Kidney (tissue), 22 donors: ENCODE data around the gene TYW5. TPM values are rescaled to one million over a fixed set of nuclear protein-coding genes. Genes with fewer than 3 reads are reported as not detected.

ENCODE experiments used
- DNase-seq, 5 donors: peaks; one replicate each; pipeline ENCODE4 v3.0.0-alpha.2; 2013 to 2020
- FAIRE-seq: peaks from 2 replicates; lab custom pipeline; 2012; peaks lifted over from hg19 to GRCh38; lab: Jason Lieb, UNC
- H3K27ac ChIP-seq, 2 donors: one replicate each; pipeline ENCODE4 v1.7.0; 2013; ENCODE audit warnings: low read depth in 2 of 2, low read length in 2 of 2, inconsistent platforms in 1 of 2
- H3K27me3 ChIP-seq: one replicate; pipeline ENCODE4 v1.7.1; 2013; ENCODE audit warnings: low read length, inconsistent platforms; ENCODE audit not compliant: control insufficient read depth, insufficient read depth
- H3K36me3 ChIP-seq, 3 donors: one replicate each; pipeline versions ENCODE4 v1.7.0 to v1.7.1; 2013; ENCODE audit warnings: low read length in 3 of 3, control low read depth in 1 of 3, inconsistent platforms in 1 of 3; ENCODE audit not compliant: insufficient read depth in 3 of 3, control insufficient read depth in 2 of 3
- H3K4me1 ChIP-seq, 3 donors: one replicate each; pipeline versions ENCODE4 v1.7.0 to v1.7.1; 2013; ENCODE audit warnings: low read length in 3 of 3, inconsistent platforms in 1 of 3, low read depth in 1 of 3; ENCODE audit not compliant: control insufficient read depth in 2 of 3, insufficient read depth in 2 of 3
- H3K4me3 ChIP-seq, 3 donors: one replicate each; pipeline versions ENCODE4 v1.7.0 to v1.8.1; 2013; ENCODE audit warnings: low read length in 3 of 3, control low read depth in 1 of 3, inconsistent platforms in 1 of 3
- H3K9ac ChIP-seq, 3 donors: one replicate each; pipeline versions ENCODE4 v1.7.0 to v1.7.1; 2013; ENCODE audit warnings: low read length in 3 of 3, control low read depth in 1 of 3, inconsistent platforms in 1 of 3
- H3K9me3 ChIP-seq, 3 donors: one replicate each; pipeline versions ENCODE4 v1.7.0 to v1.7.1; 2013; ENCODE audit warnings: low read length in 3 of 3, control low read depth in 1 of 3, inconsistent platforms in 1 of 3; ENCODE audit not compliant: control insufficient read depth in 2 of 3, insufficient read depth in 1 of 3
- intact Hi-C: fragments of 100-400 bp; cut with DNase I; formaldehyde crosslinking; loops from one replicate; pipeline ENCODE4 v1.11.1; 2022
- long read RNA-seq, 10 donors: library from polyadenylated mRNA in 1 of 10; unstranded in 1 of 10; transcript quantifications; one replicate each; pipeline ENCODE4 v2.0.0 and lab custom pipeline, GENCODE V29; 2021 to 2026
- polyA plus RNA-seq: library from polyadenylated mRNA; stranded (reverse); fragments of 350-450 nt; fragmentation: Illumina TruSeq; extraction: RNeasy Lipid Tissue Mini Kit (QIAGEN cat#74804); gene quantifications from one replicate; pipeline ENCODE4 v1.2.3, GENCODE V29; 2014; ENCODE audit warnings: low read depth, low replicate concordance; ENCODE audit not compliant: insufficient read depth
- total RNA-seq: library from RNA; stranded (reverse); fragmentation: NEBNext Ultra II Directional; extraction: Animal tissue kit (Norgen Biotek cat#: 25700); gene quantifications from one replicate; pipeline ENCODE4 v1.2.1, GENCODE V29; 2021
- TF ChIP-seq, protein P1 (sequence below): IDR thresholded peaks from 3 replicates; pipeline ENCODE4 v1.5.1; 2012; ENCODE audit warnings: mild to moderate bottlenecking, moderate library complexity, borderline replicate concordance; ENCODE audit not compliant: insufficient read depth; ENCODE audit errors: extremely low read depth
- donor health status: control.
- donor health status: control.
- donor health status: control.
- donor health status: control.
- donor health status: control.
- donor health status: DM: yes; HTN: yes; CAD: no.
- donor health status: Normal renal cell carcinoma (clear cell type).

Gene TYW5, protein sequence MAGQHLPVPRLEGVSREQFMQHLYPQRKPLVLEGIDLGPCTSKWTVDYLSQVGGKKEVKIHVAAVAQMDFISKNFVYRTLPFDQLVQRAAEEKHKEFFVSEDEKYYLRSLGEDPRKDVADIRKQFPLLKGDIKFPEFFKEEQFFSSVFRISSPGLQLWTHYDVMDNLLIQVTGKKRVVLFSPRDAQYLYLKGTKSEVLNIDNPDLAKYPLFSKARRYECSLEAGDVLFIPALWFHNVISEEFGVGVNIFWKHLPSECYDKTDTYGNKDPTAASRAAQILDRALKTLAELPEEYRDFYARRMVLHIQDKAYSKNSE
- total RNA-seq (8.0 TPM), polyA plus RNA-seq (6.8 TPM)
- long read RNA-seq, donor 1: 0 reads
- long read RNA-seq, donor 2, full-length matches to known transcripts: 3 of 3 reads
- long read RNA-seq, donor 2, partial matches to known transcripts: 0 of 3 reads
- long read RNA-seq, donor 2, other reads (novel, unspliced or antisense): 0 of 3 reads
- long read RNA-seq, donor 3, full-length matches to known transcripts: 2 of 2 reads
- long read RNA-seq, donor 3, partial matches to known transcripts: 0 of 2 reads
- long read RNA-seq, donor 3, other reads (novel, unspliced or antisense): 0 of 2 reads
- long read RNA-seq, donor 4, full-length matches to known transcripts: 3 of 3 reads
- long read RNA-seq, donor 4, partial matches to known transcripts: 0 of 3 reads
- long read RNA-seq, donor 4, other reads (novel, unspliced or antisense): 0 of 3 reads
- long read RNA-seq, donor 5: 0 reads
- long read RNA-seq, donor 6, full-length matches to known transcripts: 2 of 2 reads
- long read RNA-seq, donor 6, partial matches to known transcripts: 0 of 2 reads
- long read RNA-seq, donor 6, other reads (novel, unspliced or antisense): 0 of 2 reads
- long read RNA-seq, donor 7, partial matches to known transcripts: 2 of 2 reads
- long read RNA-seq, donor 7, other reads (novel, unspliced or antisense): 0 of 2 reads
- long read RNA-seq, donor 8, full-length matches to known transcripts: 1 of 1 reads
- long read RNA-seq, donor 8, partial matches to known transcripts: 0 of 1 reads
- long read RNA-seq, donor 8, other reads (novel, unspliced or antisense): 0 of 1 reads
- long read RNA-seq, donor 9, full-length matches to known transcripts: 2 of 2 reads
- long read RNA-seq, donor 9, partial matches to known transcripts: 0 of 2 reads
- long read RNA-seq, donor 9, other reads (novel, unspliced or antisense): 0 of 2 reads
- long read RNA-seq, donor 10, full-length matches to known transcripts: 1 of 1 reads
- long read RNA-seq, donor 10, partial matches to known transcripts: 0 of 1 reads
- long read RNA-seq, donor 10, other reads (novel, unspliced or antisense): 0 of 1 reads

DNA sequence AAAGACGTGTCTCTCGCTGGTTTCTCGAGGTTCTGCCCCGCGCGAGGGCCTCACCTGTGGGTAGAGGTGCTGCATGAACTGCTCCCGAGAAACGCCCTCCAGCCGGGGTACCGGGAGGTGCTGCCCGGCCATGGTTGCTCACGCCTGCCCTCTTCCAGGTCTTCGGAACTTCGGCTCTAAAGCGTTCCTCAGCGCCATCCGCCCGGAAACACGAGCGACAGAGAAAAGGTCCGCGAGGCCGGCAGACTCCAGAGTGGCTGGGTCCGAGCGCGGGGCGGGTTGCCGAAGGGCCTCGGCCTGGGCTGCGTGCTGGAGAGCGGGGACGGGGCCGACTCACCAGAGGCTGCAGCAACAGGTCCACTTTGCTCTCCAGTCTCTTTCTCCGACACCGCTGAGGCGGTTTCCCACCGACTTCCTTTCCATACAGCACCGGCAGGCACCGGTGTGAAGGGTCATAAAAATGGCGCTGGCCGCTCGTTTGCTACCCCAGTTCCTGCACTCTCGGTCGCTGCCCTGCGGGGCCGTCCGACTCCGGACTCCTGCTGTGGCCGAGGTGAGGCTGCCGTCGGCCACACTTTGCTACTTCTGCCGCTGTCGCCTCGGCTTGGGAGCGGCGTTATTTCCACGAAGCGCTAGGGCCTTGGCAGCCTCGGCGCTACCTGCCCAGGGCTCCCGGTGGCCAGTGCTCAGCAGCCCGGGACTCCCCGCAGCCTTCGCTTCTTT is at the start of gene TYW5, which contains the start of gene MAIP1:
TYW5 (minus strand) TSS at position 153 of the 723 bp plus-strand sequence; CDS start at position 132, 21 bp downstream.
MAIP1 (plus strand) TSS at position 244 of the 723 bp plus-strand sequence; CDS start at position 461, 217 bp downstream.
- FAIRE-seq: no peak
- DNase-seq: peak; percentile 89 to 93 (median 92)
- TF ChIP-seq, protein P1, sequence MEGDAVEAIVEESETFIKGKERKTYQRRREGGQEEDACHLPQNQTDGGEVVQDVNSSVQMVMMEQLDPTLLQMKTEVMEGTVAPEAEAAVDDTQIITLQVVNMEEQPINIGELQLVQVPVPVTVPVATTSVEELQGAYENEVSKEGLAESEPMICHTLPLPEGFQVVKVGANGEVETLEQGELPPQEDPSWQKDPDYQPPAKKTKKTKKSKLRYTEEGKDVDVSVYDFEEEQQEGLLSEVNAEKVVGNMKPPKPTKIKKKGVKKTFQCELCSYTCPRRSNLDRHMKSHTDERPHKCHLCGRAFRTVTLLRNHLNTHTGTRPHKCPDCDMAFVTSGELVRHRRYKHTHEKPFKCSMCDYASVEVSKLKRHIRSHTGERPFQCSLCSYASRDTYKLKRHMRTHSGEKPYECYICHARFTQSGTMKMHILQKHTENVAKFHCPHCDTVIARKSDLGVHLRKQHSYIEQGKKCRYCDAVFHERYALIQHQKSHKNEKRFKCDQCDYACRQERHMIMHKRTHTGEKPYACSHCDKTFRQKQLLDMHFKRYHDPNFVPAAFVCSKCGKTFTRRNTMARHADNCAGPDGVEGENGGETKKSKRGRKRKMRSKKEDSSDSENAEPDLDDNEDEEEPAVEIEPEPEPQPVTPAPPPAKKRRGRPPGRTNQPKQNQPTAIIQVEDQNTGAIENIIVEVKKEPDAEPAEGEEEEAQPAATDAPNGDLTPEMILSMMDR: peak; percentile 21
- no peaks in the 10 kb centered on the region for H3K9me3 ChIP-seq
- H3K27ac ChIP-seq: peak within 1 kb of the TSS; percentile 90 to 93
- H3K4me3 ChIP-seq: peak within 1 kb of the TSS; percentile 94 to 100 (median 94)
- H3K9ac ChIP-seq: peak within 1 kb of the TSS; percentile 88 to 97 (median 90)
- peaks cover 0 to 18% (median 6%) of the 10 kb centered on the region in 3 donors for H3K36me3 ChIP-seq
- intact Hi-C loops: no loop called here
- H3K4me1 ChIP-seq: peaks cover 0 to 9% (median 0%) of the 10 kb centered on the region in 3 donors
- H3K27me3 ChIP-seq: no peaks in the 10 kb centered on the region

DNA sequence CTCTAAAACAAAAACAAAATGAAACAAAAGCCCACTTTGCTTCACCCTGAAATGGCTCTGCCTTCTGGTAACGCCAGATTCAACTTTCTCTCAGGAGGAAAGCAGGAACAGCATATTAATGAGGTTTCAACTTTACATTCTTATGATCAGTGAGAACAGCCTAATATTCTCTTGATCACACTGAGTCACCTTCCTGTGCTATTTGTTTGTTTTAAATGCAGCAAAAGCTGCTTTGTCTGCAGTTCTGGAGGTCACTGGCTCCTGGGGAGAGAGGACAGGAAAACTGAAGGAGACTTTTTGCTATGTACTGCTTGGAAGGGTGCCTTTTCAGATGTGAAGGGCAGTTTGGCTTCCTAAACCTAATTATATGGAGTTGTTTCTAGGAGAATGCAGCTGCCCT is 48.2 kb upstream of the TYW5 start:
- no peak for DNase-seq
- intact Hi-C loops: no loop called here
- H3K4me3 ChIP-seq: no peak overlapping the region
- no peaks in the 10 kb centered on the region for H3K27me3 ChIP-seq
- no peaks in the 10 kb centered on the region for H3K9me3 ChIP-seq
- H3K36me3 ChIP-seq: no peaks in the 10 kb centered on the region
- H3K9ac ChIP-seq: no peak overlapping the region
- no peak for FAIRE-seq
- H3K4me1 ChIP-seq: no peaks in the 10 kb centered on the region
- TF ChIP-seq, protein P1: no peak
- H3K27ac ChIP-seq: no peak overlapping the region
